Colonic mucosa (tissue), 4 donors: ENCODE results near the gene GOLGA6L4. TPM values are rescaled to one million over a fixed set of nuclear protein-coding genes. Genes with fewer than 3 reads are reported as not detected.
A peak's percentile ranks its signal among the peaks of the same experiment; 100 is the strongest.
"Not testable (repeated sequence)": the region's sequence is repeated elsewhere in the genome, so short reads cannot be mapped to it uniquely, and the experiment has no call there.

ENCODE experiments used
- DNase-seq: peaks from one replicate; pipeline ENCODE4 v3.0.0-alpha.2; 2020
- H3K27ac ChIP-seq: fragments of 200-600 bp; one replicate; pipeline ENCODE4 v1.8.0; 2021
- H3K27me3 ChIP-seq: fragments of 200-600 bp; one replicate; pipeline ENCODE4 v1.8.0; 2021
- H3K36me3 ChIP-seq: fragments of 200-600 bp; one replicate; pipeline ENCODE4 v1.8.0; 2021
- H3K4me1 ChIP-seq: fragments of 200-600 bp; one replicate; pipeline ENCODE4 v1.8.0; 2021; ENCODE audit warnings: mild to moderate bottlenecking
- H3K4me3 ChIP-seq: fragments of 200-600 bp; one replicate; pipeline ENCODE4 v1.8.0; 2021
- H3K9ac ChIP-seq, 2 donors: one replicate each; pipeline ENCODE4 v1.7.0; 2013; ENCODE audit warnings: control low read depth in 2 of 2, low read depth in 2 of 2, low read length in 2 of 2
- H3K9me3 ChIP-seq: fragments of 200-600 bp; one replicate; pipeline ENCODE4 v1.8.0; 2021
- intact Hi-C: fragments of 100-400 bp; cut with DNase I; formaldehyde crosslinking; loops from one replicate; pipeline ENCODE4 v1.14.1; 2022
- total RNA-seq, 2 donors: library from RNA; stranded (reverse); fragmentation: NEBNext Ultra II Directional in 1 of 2; extraction: Animal tissue kit (Norgen Biotek cat#: 25700) in 1 of 2; gene quantifications; one replicate each; pipeline ENCODE4 v1.2.1, GENCODE V29; 2021
- donor health status: healthy.
- donor health status: DM: no; HTN: no; CAD: no.
- donor health status: DM: no; HTN: no; CAD: no.

GOLGA6L4 gene
- 1 to 10 TPM; 1.3 to 2.5 TPM for total RNA-seq

- H3K27me3 ChIP-seq, H3K4me1 ChIP-seq, H3K9ac ChIP-seq, H3K4me3 ChIP-seq, H3K27ac ChIP-seq, H3K9me3 ChIP-seq, intact Hi-C loops, H3K36me3 ChIP-seq, DNase-seq: not testable (repeated sequence)
Measured at GRCh38 chr15:84235573-84235972, at the start of gene GOLGA6L4. TSS of gene GOLGA6L4 (plus strand) at chr15:84235773. CDS start at chr15:84235835, 62 bp downstream.

DNA sequence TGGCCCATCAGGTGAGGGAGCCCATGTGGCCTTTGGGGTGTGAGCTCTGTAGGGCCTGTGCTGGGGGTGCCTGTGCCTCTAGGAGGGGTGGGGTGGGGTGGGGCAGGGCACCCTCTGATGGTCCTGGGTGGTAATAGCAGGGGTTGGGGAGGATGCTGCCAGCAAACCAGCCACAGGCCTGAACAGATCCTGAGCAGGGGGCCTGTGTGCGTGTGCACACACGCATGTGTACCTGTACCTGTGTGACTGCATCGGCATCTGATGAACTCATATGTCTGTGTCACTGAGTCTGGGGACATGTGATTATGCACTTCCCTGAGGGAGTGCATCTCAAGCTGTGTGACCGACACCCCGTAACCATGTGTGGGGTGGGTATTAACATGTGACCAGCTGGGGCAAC, 42.6 kb upstream of the GOLGA6L4 start:
- intact Hi-C loops, H3K4me3 ChIP-seq, H3K9me3 ChIP-seq, H3K27ac ChIP-seq, H3K36me3 ChIP-seq, H3K27me3 ChIP-seq, H3K4me1 ChIP-seq, DNase-seq, H3K9ac ChIP-seq: not testable (repeated sequence)

- H3K4me1 ChIP-seq, H3K27ac ChIP-seq, DNase-seq, H3K27me3 ChIP-seq, H3K4me3 ChIP-seq, H3K9me3 ChIP-seq, intact Hi-C loops, H3K9ac ChIP-seq, H3K36me3 ChIP-seq: not testable (repeated sequence)
Measured at GRCh38 chr15:84195603-84196002, 40.0 kb upstream of the GOLGA6L4 start.

- DNase-seq, H3K4me1 ChIP-seq, intact Hi-C loops, H3K4me3 ChIP-seq, H3K9me3 ChIP-seq, H3K9ac ChIP-seq, H3K27ac ChIP-seq, H3K27me3 ChIP-seq, H3K36me3 ChIP-seq: not testable (repeated sequence)
Measured at GRCh38 chr15:84196530-84197188, 38.9 kb upstream of the GOLGA6L4 start.

DNA sequence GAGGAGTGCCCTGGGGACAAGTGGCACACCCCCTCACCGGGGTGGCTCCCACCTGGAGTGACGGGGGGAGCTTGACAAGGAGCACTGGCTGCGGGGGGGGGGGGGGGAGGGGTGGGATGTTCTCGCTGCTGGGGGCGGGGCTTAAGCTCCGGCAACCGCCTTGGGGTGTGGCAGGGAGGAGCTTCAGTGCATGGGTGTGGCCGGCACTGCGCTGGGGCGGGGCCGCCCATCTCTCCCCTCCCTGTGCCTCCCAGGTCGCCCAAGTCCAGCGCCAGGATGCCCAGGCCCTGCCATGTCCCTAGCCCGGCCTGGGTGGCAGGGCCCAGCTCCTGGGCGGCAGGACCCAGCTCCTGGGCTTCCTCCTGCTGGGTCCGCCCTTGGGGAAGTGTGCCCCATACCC, 35.7 kb upstream of the GOLGA6L4 start:
- DNase-seq, H3K36me3 ChIP-seq, H3K27ac ChIP-seq, H3K4me1 ChIP-seq, intact Hi-C loops, H3K27me3 ChIP-seq, H3K4me3 ChIP-seq, H3K9me3 ChIP-seq, H3K9ac ChIP-seq: not testable (repeated sequence)

GRCh38 chr15:84246441-84246840, 10.9 kb downstream of the GOLGA6L4 start:
- H3K9ac ChIP-seq, intact Hi-C loops, H3K4me1 ChIP-seq, H3K27me3 ChIP-seq, H3K27ac ChIP-seq, H3K9me3 ChIP-seq, H3K36me3 ChIP-seq, H3K4me3 ChIP-seq: not testable (repeated sequence)
- DNase-seq, result peak; percentile 19
